GM19240 (cell line): ENCODE measurements around the gene EGFLAM.
"Not testable (repeated sequence)": the region's sequence is repeated elsewhere in the genome, so short reads cannot be mapped to it uniquely, and the experiment has no call there.

Experiments used
- DNase-seq: peaks from one replicate; pipeline ENCODE4 v3.0.0; 2011; ENCODE audit warnings: low spot score; ENCODE audit not compliant: insufficient read length

EGFLAM gene

GRCh38 chr5:38415772-38416171 lies 157.4 kb downstream of the EGFLAM start:
- DNase-seq = not testable (repeated sequence)

GRCh38 chr5:38417658-38418017 lies 159.3 kb downstream of the EGFLAM start:
- no peak for DNase-seq

- no peak for DNase-seq
Observed at GRCh38 chr5:38420246-38420645, 161.9 kb downstream of the EGFLAM start.

GRCh38 chr5:38420691-38421390 lies 162.5 kb downstream of the EGFLAM start:
- DNase-seq = peak; percentile 14

GRCh38 chr5:38422622-38423021 lies 164.3 kb downstream of the EGFLAM start:
- DNase-seq = no peak

GRCh38 chr5:38423276-38424147 lies 165.2 kb downstream of the EGFLAM start:
- DNase-seq = no peak

- DNase-seq = no peak
Observed at GRCh38 chr5:38424148-38425060, 166.0 kb downstream of the EGFLAM start.

GRCh38 chr5:38426490-38426889 lies 168.1 kb downstream of the EGFLAM start:
- DNase-seq = no peak

- no peak for DNase-seq
Observed at GRCh38 chr5:38426986-38427950, 168.9 kb downstream of the EGFLAM start.

- DNase-seq = no peak
Observed at GRCh38 chr5:38431242-38431853, 173.0 kb downstream of the EGFLAM start.

- no peak for DNase-seq
Observed at GRCh38 chr5:38433160-38433861, 175.0 kb downstream of the EGFLAM start.

- no peak for DNase-seq
Observed at GRCh38 chr5:38434966-38435705, 176.8 kb downstream of the EGFLAM start.

- no peak for DNase-seq
Observed at GRCh38 chr5:38438757-38439156, 180.4 kb downstream of the EGFLAM start.

- DNase-seq = peak; percentile 71
Observed at GRCh38 chr5:38441453-38442246, 183.3 kb downstream of the EGFLAM start.

- DNase-seq = no peak
Observed at GRCh38 chr5:38442247-38442573, 183.9 kb downstream of the EGFLAM start.

- DNase-seq = no peak
Observed at GRCh38 chr5:38443390-38443789, 185.0 kb downstream of the EGFLAM start.

GRCh38 chr5:38445374-38446028 lies 187.1 kb downstream of the EGFLAM start:
- no peak for DNase-seq
